GM21423 (cell line): Measurements from ENCODE around the gene ACAP2.

ENCODE experiments used
- ATAC-seq: cut with Tn5 transposase; IDR thresholded peaks from one replicate; pipeline ENCODE4 v1.9.1; 2021; ENCODE audit warnings: mild to moderate bottlenecking, moderate library complexity; ENCODE audit not compliant: unreplicated experiment

Gene ACAP2

GRCh38 chr3:195224980-195225580 is 217.7 kb downstream of the ACAP2 start:
- ATAC-seq, result no peak
